HepG2 (cell line): ENCODE data around the gene CUEDC2. TPM values are rescaled to one million over a fixed set of nuclear protein-coding genes. Genes with fewer than 3 reads are reported as not detected.

Source experiments
- ERF ChIP-seq: IDR thresholded peaks from 2 replicates; pipeline ENCODE4 v1.6.1; 2018; ENCODE audit warnings: missing biosample characterization, missing genetic modification reagents
- HMGXB3 ChIP-seq: sonication (generic); formaldehyde crosslinking; IDR thresholded peaks from 2 replicates; pipeline ENCODE4 v1.4.0; 2020; ENCODE audit warnings: missing genetic modification reagents, borderline replicate concordance
- NKX3-1 ChIP-seq: sonication (generic); formaldehyde crosslinking; IDR thresholded peaks from 2 replicates; pipeline ENCODE4 v1.5.0; 2020; ENCODE audit warnings: missing genetic modification reagents
- PHF5A ChIP-seq: IDR thresholded peaks from one replicate; pipeline ENCODE4 v1.6.1; 2018; ENCODE audit warnings: low read depth, missing genetic modification reagents; ENCODE audit not compliant: unreplicated experiment
- REST ChIP-seq, 2 experiments: IDR thresholded peaks; 2 replicates each; pipeline ENCODE4 v1.6.1; 2011 to 2012; ENCODE audit warnings: low read length in 2 of 2, borderline replicate concordance in 1 of 2, low read depth in 1 of 2, mild to moderate bottlenecking in 1 of 2, moderate library complexity in 1 of 2
- SRF ChIP-seq: IDR thresholded peaks from 2 replicates; pipeline ENCODE4 v1.6.1; 2011; ENCODE audit warnings: mild to moderate bottlenecking, low read depth, low read length, moderate library complexity
- TEF ChIP-seq: sonication (generic); formaldehyde crosslinking; IDR thresholded peaks from 2 replicates; pipeline ENCODE4 v1.5.0; 2020; ENCODE audit warnings: missing genetic modification reagents
- TFDP2 ChIP-seq: sonication (generic); formaldehyde crosslinking; IDR thresholded peaks from 2 replicates; pipeline ENCODE4 v1.4.0; 2020; ENCODE audit warnings: missing genetic modification reagents
- ZBTB49 ChIP-seq: sonication (generic); formaldehyde crosslinking; IDR thresholded peaks from 2 replicates; pipeline ENCODE4 v1.4.0; 2020; ENCODE audit warnings: missing genetic modification reagents, borderline replicate concordance
- ZC3H4 ChIP-seq: sonication (generic); formaldehyde crosslinking; IDR thresholded peaks from 2 replicates; pipeline ENCODE4 v1.4.0; 2020; ENCODE audit warnings: missing genetic modification reagents, borderline replicate concordance
- ZFP36L2 ChIP-seq: sonication (generic); formaldehyde crosslinking; IDR thresholded peaks from 2 replicates; pipeline ENCODE4 v1.4.0; 2020; ENCODE audit warnings: missing genetic modification reagents
- ZNF800 ChIP-seq: sonication (generic); formaldehyde crosslinking; IDR thresholded peaks from 2 replicates; pipeline ENCODE4 v1.4.0; 2020; ENCODE audit warnings: missing genetic modification reagents
- polyA plus RNA-seq, 8 experiments: library from polyadenylated mRNA; depleted of rRNA in 3 of 8; stranded (reverse) in 7 of 8; unstranded in 1 of 8; fragments of >200 nt; fragmentation: Illumina TruSeq in 4 of 8; extraction: Trizol in 4 of 8; gene quantifications; 2 replicates each; pipeline versions ENCODE4 v1.2.1 to v1.2.3, GENCODE V29; 2011 to 2016; ENCODE audit warnings: low read depth in 4 of 8, missing spikeins in 1 of 8, mixed read lengths in 1 of 8; ENCODE audit not compliant: insufficient read depth in 1 of 8
- total RNA-seq, 5 experiments: library from RNA; depleted of rRNA; stranded (reverse); fragments of >200 nt; fragmentation: Illumina TruSeq; extraction: Trizol; gene quantifications; 2 replicates each; pipeline ENCODE4 v1.2.3, GENCODE V29; 2016; ENCODE audit warnings: low read depth in 1 of 5

Gene CUEDC2
- total and polyA plus RNA-seq, 2 of the 13 experiments (the other 11 are each of a cell fraction or from before 2014, with no cell fraction given): 13.1 to 18.4 TPM

- TF ChIP-seq REST (IDR thresholded peaks at IDR 0.05; ENCODE audit: borderline replicate concordance in 1 of 2, low read depth in 1 of 2, low read length in 2 of 2): peak in 1 of 2 experiments; percentile 51; a peak in 2 of 4 replicates
- peak; percentile 70 for TF ChIP-seq PHF5A (CRISPR knock-in tag)
- TF ChIP-seq SRF: peak; percentile 87
- TF ChIP-seq NKX3-1 (CRISPR knock-in tag): 0 out of 2 replicates have a peak, but pooled peaks have one; percentile 72
- TF ChIP-seq TEF (CRISPR knock-in tag): 0 out of 2 replicates have a peak, but pooled peaks have one; percentile 42
- peak; percentile 88 for TF ChIP-seq ERF (CRISPR knock-in tag)
- no peak for TF ChIP-seq ZBTB49 (CRISPR knock-in tag)
- TF ChIP-seq ZFP36L2 (CRISPR knock-in tag): peak; percentile 47; the same call in 1 of the 2 replicates
- peak; percentile 57 for TF ChIP-seq TFDP2 (CRISPR knock-in tag)
- TF ChIP-seq HMGXB3 (CRISPR knock-in tag): 0 out of 2 replicates have a peak, but pooled peaks have one; percentile 61
- TF ChIP-seq ZC3H4: peak; percentile 16; the same call in 1 of the 2 replicates
- peak; percentile 85 for TF ChIP-seq ZNF800 (CRISPR knock-in tag)
Measured at GRCh38 chr10:102420714-102421506, 11.5 kb downstream of the CUEDC2 start, which contains the start of gene FBXL15 (continued).
